Bronchial epithelial cell (primary cell): Measurements from ENCODE around the gene IFNL4. TPM values are rescaled to one million over a fixed set of nuclear protein-coding genes. Genes with fewer than 3 reads are reported as not detected.

Experiments used
- DNase-seq: peaks from one replicate; pipeline ENCODE4 v3.0.0-alpha.2; 2010; ENCODE audit warnings: low read depth
- FAIRE-seq: peaks from 2 replicates; lab custom pipeline; 2011; peaks lifted over from hg19 to GRCh38; lab: Jason Lieb, UNC
- H3K27me3 ChIP-seq: 2 replicates; pipeline ENCODE4 v1.5.1; 2011; ENCODE audit warnings: low read length; ENCODE audit not compliant: control insufficient read depth, insufficient read depth
- H3K36me3 ChIP-seq: 2 replicates; pipeline ENCODE4 v1.5.1; 2011; ENCODE audit warnings: low read length; ENCODE audit not compliant: control insufficient read depth, insufficient read depth
- H3K4me3 ChIP-seq: 2 replicates; pipeline ENCODE4 v1.5.1; 2011; ENCODE audit warnings: mild to moderate bottlenecking, low read depth, low read length, control low read depth
- total RNA-seq: library from RNA; depleted of rRNA; stranded (reverse); fragments of >200 nt; gene quantifications from 2 replicates; pipeline ENCODE4 v1.2.1, GENCODE V29; 2014
- TF ChIP-seq, protein P1 (sequence below): IDR thresholded peaks from 2 replicates; pipeline ENCODE4 v1.5.1; 2011; ENCODE audit warnings: mild to moderate bottlenecking, moderate library complexity, low read length, control low read depth, inconsistent platforms; ENCODE audit not compliant: insufficient read depth, severe bottlenecking

The IFNL4 gene
- total RNA-seq, 1 donor from 2014 or later: not detected

- Histone ChIP-seq H3K4me3 (no peak overlapping the region), H3K36me3 (no peaks in the 10 kb centered on the region), H3K27me3 (peaks cover 33% of the 10 kb centered on the region)
- DNase-seq: no peak
- TF ChIP-seq, protein P1, sequence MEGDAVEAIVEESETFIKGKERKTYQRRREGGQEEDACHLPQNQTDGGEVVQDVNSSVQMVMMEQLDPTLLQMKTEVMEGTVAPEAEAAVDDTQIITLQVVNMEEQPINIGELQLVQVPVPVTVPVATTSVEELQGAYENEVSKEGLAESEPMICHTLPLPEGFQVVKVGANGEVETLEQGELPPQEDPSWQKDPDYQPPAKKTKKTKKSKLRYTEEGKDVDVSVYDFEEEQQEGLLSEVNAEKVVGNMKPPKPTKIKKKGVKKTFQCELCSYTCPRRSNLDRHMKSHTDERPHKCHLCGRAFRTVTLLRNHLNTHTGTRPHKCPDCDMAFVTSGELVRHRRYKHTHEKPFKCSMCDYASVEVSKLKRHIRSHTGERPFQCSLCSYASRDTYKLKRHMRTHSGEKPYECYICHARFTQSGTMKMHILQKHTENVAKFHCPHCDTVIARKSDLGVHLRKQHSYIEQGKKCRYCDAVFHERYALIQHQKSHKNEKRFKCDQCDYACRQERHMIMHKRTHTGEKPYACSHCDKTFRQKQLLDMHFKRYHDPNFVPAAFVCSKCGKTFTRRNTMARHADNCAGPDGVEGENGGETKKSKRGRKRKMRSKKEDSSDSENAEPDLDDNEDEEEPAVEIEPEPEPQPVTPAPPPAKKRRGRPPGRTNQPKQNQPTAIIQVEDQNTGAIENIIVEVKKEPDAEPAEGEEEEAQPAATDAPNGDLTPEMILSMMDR: no peak
- no peak for FAIRE-seq
Observed at GRCh38 chr19:39263912-39264305, 15.3 kb upstream of the IFNL4 start.

- Histone ChIP-seq H3K27me3 (peaks cover 33% of the 10 kb centered on the region), H3K36me3 (no peaks in the 10 kb centered on the region), H3K4me3 (no peak overlapping the region)
- no peak for FAIRE-seq
- TF ChIP-seq, protein P1: no peak
- DNase-seq: no peak
Observed at GRCh38 chr19:39262496-39262895, 13.8 kb upstream of the IFNL4 start.

DNA sequence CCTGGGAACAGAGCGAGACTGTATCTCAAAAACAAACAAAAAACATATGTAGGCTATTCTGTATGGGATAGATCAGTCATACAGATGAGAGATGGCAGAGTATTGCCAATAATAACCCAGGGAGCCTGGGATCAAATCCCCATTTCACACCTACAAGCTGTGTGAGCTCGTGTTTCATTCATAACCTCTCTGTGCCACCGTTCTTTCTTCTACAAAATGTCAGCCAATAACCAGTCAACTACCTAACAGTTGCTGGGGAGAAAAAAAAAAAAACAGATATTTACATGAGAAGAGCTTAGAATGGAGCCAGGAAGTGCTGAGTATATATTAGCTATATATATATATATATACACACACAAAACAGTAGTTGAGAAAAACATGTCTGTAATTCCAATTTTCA is 13.0 kb upstream of the IFNL4 start:
- Histone ChIP-seq H3K4me3 (no peak overlapping the region), H3K27me3 (peaks cover 33% of the 10 kb centered on the region), H3K36me3 (no peaks in the 10 kb centered on the region)
- DNase-seq (no peak), FAIRE-seq (no peak)
- TF ChIP-seq, protein P1: no peak

DNA sequence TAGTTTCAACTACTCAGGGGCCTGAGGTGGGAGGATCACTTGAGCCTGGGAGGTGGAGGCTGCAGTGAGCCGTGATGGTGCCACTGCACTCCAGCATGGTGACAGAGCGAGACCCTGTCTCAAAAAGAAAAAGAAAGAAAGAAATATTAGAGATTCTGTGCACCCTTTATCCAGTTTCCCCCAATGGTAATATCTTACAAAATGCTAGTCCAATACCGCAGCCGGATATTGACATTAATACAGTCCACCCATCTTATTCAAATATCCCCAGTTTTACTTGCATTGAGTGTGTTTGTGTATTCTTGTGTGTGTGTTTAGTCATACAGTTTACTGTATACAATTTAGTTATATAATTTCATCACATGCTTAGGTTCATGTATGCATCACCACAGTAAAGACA is 8.6 kb upstream of the IFNL4 start:
- no peak for FAIRE-seq

DNA sequence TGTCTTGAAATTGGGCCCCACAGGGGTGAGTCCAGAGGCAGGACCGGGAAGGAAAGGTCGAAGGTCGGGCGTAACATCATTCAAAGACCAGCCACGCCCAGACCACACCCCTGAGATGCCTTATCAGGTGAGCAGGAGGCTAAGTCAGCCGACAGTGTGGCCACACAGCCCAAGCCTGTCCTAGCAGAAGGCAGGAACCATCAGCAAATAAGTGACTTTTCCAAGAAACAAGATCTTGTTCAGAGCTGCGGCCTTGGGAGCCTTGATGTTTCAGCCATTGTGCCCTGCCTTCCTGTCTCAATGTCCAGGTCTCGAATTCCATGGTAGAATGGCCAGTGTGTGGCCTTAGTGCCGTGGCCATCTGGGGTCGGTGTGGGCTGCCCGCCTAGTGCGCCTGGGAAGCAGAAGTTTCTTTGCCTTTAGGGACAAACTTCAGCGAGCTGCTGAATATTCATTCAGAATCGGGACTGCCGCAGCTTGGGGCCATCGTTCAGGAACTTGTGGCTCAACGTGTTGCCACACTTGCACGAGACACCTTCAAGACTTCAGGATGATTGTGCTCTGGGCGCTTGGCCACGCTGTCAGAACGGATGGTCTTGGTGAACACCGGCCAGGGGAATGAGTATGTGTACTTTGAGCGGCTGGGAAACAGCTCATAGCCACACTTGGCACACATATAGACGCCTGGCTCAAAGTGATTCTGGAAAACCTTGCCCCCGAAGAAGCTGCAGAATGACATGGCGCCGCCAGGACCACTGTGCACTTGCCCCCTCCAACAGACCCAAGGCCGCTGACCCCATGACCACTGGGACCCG is 6.1 kb upstream of the IFNL4 start:
- H3K4me3 ChIP-seq: no peak overlapping the region
- H3K36me3 ChIP-seq: no peaks in the 10 kb centered on the region
- H3K27me3 ChIP-seq: peaks cover 1% of the 10 kb centered on the region
- DNase-seq: no peak
- TF ChIP-seq, protein P1: no peak
- no peak for FAIRE-seq

More for the DNA sequence above, 8.6 kb upstream of the IFNL4 start:
- peaks cover 4% of the 10 kb centered on the region for H3K27me3 ChIP-seq
- no peak overlapping the region for H3K4me3 ChIP-seq
- H3K36me3 ChIP-seq: no peaks in the 10 kb centered on the region
- DNase-seq: no peak
- TF ChIP-seq, protein P1: no peak
